Activated T-helper 17 cell treated with anti-CD3 and anti-CD28 coated beads, Interleukin-2, amount 50 U/mL, for 72 hours (primary cell): Measurements from ENCODE around the gene DAPK1. TPM values are rescaled to one million over a fixed set of nuclear protein-coding genes. Genes with fewer than 3 reads are reported as not detected.

Experiments used
- ATAC-seq: fragments of 150-1000 bp; cut with Tn5 transposase; replicated peaks from 2 replicates; pipeline ENCODE4 v1.10.0; 2021; ENCODE audit warnings: mild to moderate bottlenecking, moderate library complexity
- H3K27ac Mint-ChIP-seq: one replicate; pipeline ENCODE4 v1.8.0; 2022; ENCODE audit warnings: mixed read lengths
- H3K27me3 Mint-ChIP-seq: one replicate; pipeline ENCODE4 v1.8.0; 2022; ENCODE audit warnings: mixed read lengths
- H3K36me3 Mint-ChIP-seq: one replicate; pipeline ENCODE4 v1.8.0; 2022; ENCODE audit warnings: low read depth, mild to moderate bottlenecking, mixed read lengths
- H3K4me1 Mint-ChIP-seq: one replicate; pipeline ENCODE4 v1.8.0; 2022; ENCODE audit warnings: mixed read lengths
- H3K4me3 Mint-ChIP-seq: one replicate; pipeline ENCODE4 v1.8.0; 2022; ENCODE audit warnings: mild to moderate bottlenecking, mixed read lengths
- H3K9me3 Mint-ChIP-seq: one replicate; pipeline ENCODE4 v1.8.0; 2022; ENCODE audit warnings: mixed read lengths
- total RNA-seq, 2 donors: library from RNA; stranded (reverse); gene quantifications; one replicate each; pipeline ENCODE4 v1.2.3, GENCODE V29; 2022

DAPK1 gene
- total RNA-seq, 2 donors from 2014 or later: 1.5 to 2.0 TPM

DNA sequence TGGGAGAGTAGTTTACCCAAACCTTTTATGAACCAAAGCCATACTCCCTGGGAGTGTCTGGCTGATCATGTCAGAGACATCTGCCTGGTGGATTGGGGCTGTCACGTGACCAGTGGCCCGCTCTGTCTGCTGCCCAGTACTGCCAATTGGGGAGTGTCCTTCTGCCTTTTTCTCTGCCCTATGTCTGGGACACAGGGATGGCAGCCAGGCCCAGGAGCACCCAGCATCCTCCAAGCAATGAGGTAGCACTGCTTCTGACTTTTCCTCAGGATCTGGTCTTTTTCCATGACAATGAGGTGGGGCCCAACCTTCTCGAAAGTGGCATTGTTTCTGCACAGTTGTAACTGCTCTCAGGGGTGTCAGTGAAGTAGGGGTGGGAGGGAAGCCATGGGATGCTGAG is 21.8 kb downstream of the DAPK1 start:
- no peaks in the 10 kb centered on the region for H3K36me3 Mint-ChIP-seq
- H3K4me1 Mint-ChIP-seq: no peaks in the 10 kb centered on the region
- H3K27ac Mint-ChIP-seq: no peak overlapping the region
- no peak overlapping the region for H3K4me3 Mint-ChIP-seq
- H3K9me3 Mint-ChIP-seq: no peaks in the 10 kb centered on the region
- peaks cover 6% of the 10 kb centered on the region for H3K27me3 Mint-ChIP-seq
- ATAC-seq: no peak

DNA sequence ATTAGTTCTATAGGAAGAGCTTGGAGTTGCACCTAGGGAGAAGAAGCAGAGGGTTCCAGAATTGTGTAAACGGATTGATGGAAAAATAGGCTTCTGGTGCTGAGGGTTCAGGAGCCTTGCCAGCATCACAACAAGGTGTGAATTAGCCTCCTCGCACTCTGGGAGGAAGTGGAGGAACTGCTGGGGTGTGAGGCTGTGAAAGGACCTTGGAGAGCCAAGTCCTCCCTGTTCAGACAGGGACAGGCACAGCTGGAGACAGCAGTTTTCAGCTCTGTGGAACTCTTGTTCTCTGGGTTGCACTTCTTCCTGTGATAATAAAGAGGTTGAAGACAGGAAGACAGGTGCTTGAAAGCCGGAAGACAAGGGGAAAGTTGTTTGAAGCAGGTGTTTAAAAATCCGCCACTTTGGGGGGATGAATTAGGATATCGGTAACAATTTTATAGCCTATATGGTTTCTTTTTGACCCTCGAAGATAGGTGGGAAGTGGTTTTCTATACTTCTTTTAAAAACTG is 22.6 kb downstream of the DAPK1 start:
- Mint-ChIP-seq H3K36me3 (no peaks in the 10 kb centered on the region), H3K9me3 (no peaks in the 10 kb centered on the region), H3K4me3 (no peak overlapping the region), H3K27me3 (peaks cover 6% of the 10 kb centered on the region), H3K27ac (no peak overlapping the region), H3K4me1 (no peaks in the 10 kb centered on the region)
- no peak for ATAC-seq

DNA sequence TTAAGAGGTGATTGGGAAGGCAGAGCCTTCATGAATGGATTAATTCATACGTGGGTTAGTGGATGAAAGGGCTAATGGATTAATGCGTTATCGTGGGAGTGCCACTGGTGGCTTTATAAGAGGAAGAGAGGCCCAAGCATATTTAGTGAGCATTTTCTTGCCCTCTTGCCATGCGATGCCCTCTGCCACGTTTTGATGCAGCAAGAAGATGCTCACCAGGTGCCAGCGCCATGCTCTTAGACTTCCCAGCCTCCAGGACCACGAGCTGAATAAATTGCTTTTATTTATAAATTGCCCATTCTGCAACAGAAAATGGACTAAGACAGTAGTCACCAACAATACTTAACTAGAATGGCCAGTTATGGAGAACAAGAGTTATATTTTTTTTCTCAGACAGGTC is 24.2 kb downstream of the DAPK1 start:
- Mint-ChIP-seq H3K9me3 (no peaks in the 10 kb centered on the region), H3K4me3 (no peak overlapping the region), H3K27ac (no peak overlapping the region), H3K27me3 (peaks cover 6% of the 10 kb centered on the region), H3K36me3 (no peaks in the 10 kb centered on the region), H3K4me1 (no peaks in the 10 kb centered on the region)
- no peak for ATAC-seq

DNA sequence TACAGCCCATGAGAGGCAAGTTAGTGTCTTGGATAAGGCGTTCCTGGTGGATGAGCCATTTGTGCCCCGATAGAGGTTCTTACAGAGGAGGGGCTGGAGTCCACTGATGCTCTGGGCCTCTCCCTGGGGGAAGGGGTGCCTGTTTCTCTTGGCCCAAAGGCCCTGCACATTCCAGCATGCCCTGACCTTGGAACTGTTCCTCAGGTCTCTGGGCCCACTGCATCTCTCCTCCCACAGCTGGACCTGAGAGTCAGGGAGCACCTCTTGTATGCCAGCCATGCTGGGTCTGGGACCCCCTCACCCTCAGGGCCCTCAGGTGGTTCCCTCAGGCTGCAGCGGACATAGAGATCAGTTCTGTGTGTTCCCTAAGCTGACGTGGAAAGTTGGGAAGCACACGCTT is 26.4 kb downstream of the DAPK1 start:
- Mint-ChIP-seq H3K36me3 (no peaks in the 10 kb centered on the region), H3K27me3 (peaks cover 3% of the 10 kb centered on the region), H3K4me1 (no peaks in the 10 kb centered on the region), H3K27ac (no peak overlapping the region), H3K4me3 (no peak overlapping the region), H3K9me3 (no peaks in the 10 kb centered on the region)
- ATAC-seq: no peak

DNA sequence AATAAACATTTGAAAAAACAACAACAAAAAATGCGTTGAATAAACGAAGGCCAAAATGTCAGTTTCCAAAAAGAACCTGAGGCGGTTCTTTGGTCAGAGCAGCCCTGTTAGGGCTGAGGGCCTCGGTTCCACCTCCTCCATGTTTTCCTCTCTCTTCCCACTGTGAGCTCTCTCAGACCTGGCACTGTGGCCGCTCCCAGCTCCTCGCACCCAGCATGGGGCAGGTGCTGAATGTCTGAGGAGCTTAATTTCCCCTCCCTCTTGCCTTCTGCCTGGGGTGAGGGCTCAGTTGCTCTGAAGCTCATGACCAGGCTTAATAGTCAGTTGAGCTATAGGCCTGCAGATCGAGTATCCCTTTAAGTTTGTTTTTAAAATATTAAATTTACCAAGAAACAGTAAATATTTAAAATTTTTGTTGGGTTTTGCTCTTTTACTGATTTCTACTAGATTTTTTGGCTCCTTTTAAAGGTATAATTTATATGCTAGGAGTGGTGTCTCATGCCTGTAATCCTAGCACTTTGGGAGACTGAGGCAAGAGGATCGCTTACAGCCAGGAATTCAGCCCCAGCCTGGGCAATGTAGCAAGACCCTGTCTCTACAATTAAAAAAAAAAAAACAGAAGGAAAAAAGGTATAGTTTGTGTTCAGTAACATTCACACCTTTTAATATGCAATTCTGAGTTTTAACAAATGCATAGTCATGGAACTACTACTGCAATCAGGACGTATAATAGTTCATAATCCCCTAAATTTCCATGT is 28.1 kb downstream of the DAPK1 start:
- Mint-ChIP-seq H3K4me1 (no peaks in the 10 kb centered on the region), H3K27me3 (peaks cover 3% of the 10 kb centered on the region), H3K9me3 (no peaks in the 10 kb centered on the region), H3K4me3 (no peak overlapping the region), H3K27ac (no peak overlapping the region), H3K36me3 (no peaks in the 10 kb centered on the region)
- no peak for ATAC-seq

DNA sequence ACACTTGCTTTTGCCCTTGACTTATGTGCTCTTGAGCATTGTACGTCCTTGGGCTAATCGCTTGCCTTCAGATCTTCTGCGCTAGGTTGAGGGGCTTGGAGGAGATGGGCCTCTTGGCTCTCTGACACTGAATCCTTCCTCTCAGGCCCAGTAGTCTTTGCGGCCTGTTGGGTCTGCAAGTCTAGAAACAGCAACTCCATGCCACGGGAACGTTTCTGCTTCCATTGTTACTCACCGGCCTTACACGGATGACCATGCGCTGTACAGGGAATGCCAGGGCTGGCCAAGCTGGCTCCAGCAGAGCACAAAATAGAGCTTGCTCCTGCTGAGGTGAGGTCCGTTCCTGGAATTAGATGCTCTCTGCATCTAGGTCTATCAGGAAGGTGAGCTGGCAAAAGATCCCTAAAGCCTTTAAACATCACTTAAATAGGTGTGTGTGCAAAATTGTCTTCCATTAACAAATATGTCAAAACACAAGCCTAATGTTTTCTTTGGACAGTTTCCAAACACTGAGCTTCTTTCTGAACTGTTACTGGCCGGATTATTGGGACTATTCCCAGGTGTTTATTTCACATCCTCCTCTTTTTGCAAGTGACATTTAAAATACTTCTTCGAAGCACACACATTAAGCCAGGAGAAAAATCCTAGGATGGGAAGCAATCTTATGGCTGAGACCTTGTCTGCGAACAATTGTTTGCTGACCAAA is 29.7 kb downstream of the DAPK1 start:
- ATAC-seq: no peak
- Mint-ChIP-seq H3K4me1 (no peaks in the 10 kb centered on the region), H3K36me3 (no peaks in the 10 kb centered on the region), H3K27ac (no peak overlapping the region), H3K27me3 (no peaks in the 10 kb centered on the region), H3K4me3 (no peak overlapping the region), H3K9me3 (no peaks in the 10 kb centered on the region)

DNA sequence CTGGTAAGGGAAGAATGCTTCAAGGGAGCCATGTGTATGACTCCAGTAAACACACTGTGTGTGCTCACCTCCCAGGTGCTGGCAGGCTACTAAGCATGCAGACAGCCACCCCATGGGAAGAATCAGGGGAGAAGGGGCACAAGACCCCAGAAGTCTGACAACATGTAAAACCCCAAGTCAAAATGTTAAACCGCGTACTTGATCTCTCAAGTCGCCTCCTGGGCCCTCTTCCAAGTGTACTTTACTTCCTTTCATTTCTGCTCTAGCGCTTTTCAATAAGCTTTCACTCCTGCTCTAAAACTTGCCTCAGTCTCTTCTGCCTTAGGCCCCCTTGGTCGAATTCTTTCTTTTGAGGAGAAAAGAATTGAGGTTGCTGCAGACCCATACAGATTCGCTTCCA is 31.3 kb downstream of the DAPK1 start:
- no peak overlapping the region for H3K27ac Mint-ChIP-seq
- no peak for ATAC-seq
- no peaks in the 10 kb centered on the region for H3K36me3 Mint-ChIP-seq
- no peaks in the 10 kb centered on the region for H3K4me1 Mint-ChIP-seq
- H3K27me3 Mint-ChIP-seq: no peaks in the 10 kb centered on the region
- H3K9me3 Mint-ChIP-seq: no peaks in the 10 kb centered on the region
- no peak overlapping the region for H3K4me3 Mint-ChIP-seq

DNA sequence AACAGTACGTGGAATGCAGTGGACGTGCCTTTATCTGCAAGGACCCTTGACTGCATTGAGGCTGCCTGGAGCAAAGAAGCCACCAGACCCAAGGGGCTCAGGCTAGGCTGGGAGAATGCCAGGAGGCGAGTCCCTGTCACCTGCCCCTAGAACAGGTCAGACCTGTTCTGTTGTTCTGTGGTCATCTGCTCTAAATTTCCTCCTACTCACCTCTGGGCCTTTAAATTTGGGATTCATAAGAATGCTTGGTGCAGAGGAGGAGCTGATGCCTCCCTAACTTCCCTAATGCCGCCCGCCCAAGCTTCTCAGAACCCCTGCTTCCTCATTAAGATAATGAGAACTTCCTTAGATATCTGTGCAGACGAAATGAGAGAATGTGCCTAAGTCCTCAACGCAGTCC is 32.0 kb downstream of the DAPK1 start:
- Mint-ChIP-seq H3K9me3 (no peaks in the 10 kb centered on the region), H3K4me3 (no peak overlapping the region), H3K27ac (no peak overlapping the region), H3K4me1 (no peaks in the 10 kb centered on the region), H3K36me3 (no peaks in the 10 kb centered on the region), H3K27me3 (no peaks in the 10 kb centered on the region)
- no peak for ATAC-seq

DNA sequence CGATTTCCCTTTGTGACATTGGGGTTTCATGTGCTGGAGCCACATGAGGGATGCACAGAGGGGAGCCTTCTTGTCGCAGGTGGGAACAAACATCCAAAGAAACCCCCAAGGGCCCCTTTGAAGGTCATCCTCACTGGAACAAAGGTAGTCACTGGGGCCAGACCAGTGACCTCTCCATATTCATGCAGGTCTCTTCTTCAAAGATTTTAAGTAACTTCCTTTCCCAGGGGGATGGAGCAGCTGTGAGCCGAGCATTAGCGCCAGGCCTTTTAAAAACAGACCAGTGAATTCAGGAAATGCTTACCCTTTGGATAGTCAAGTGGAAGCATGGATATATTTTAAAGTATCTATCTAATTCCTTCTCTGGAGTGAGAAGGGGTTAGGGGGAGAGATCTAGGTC is 33.0 kb downstream of the DAPK1 start:
- Mint-ChIP-seq H3K4me1 (peaks cover 3% of the 10 kb centered on the region), H3K27me3 (no peaks in the 10 kb centered on the region), H3K36me3 (no peaks in the 10 kb centered on the region), H3K27ac (no peak overlapping the region), H3K4me3 (no peak overlapping the region), H3K9me3 (no peaks in the 10 kb centered on the region)
- ATAC-seq: no peak

DNA sequence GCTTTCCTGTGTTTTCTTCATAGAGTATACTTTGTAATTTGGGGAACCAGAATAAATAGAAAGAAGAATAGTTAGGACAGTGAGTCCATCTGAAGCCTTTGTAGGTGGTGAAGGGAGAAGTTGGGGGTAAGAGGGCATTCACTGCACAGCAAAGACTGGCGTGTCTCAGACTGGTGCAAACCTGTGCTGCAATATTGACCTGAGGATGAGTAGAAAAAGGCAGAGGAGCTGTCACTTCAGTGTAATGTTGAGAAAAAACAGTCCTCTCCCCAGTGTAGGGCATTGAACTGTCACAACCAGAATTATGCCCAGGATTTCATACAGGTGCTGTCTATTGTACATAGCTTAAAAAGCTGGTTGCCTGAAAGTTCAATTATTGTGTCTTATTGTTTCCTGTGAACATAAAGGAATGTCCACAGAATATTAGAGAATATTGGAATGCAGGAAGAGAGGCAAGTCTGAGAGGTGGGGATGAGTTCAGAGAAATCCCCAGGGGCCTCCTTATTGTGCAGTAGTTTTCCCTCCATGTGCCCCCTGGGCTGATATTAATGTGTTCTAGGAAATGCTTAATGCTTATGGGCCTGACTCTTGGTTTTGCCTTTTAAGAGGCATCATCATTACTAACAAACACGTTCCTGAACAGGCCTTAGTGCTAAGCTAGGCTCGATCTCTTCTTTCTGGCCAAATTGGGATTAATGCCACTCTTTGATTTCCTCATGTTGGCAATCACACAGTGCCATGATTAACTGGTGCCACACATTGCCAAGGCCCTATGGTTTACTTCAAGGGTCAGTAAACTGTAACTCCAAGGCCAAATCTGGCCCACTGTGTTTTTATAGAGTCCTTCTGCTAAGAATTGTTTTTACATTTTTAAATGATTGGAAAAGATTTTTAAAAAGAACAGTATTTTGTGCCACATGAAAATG is 34.0 kb downstream of the DAPK1 start:
- no peak overlapping the region for H3K27ac Mint-ChIP-seq
- H3K27me3 Mint-ChIP-seq: no peaks in the 10 kb centered on the region
- no peak for ATAC-seq
- peaks cover 7% of the 10 kb centered on the region for H3K4me1 Mint-ChIP-seq
- no peaks in the 10 kb centered on the region for H3K9me3 Mint-ChIP-seq
- no peak overlapping the region for H3K4me3 Mint-ChIP-seq
- no peaks in the 10 kb centered on the region for H3K36me3 Mint-ChIP-seq

DNA sequence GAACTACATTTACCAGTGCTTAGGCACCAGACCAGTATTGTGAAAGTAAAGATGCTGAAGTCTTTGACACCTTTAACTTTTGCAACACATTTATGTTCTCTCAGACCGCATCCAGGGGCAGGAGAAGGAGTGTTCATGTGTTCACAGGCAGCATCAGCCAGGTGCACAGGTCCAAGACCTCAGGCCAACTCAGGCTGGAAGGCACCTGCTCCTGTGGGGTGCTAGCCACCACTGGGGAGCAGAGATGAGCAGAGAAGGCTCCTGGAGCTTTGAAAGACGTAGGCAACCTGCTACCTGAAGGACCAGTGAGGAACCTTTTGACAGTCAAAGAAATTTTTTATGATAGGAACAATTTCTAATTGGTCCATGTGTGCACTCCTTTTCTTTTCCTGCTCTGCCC is 35.6 kb downstream of the DAPK1 start:
- Mint-ChIP-seq H3K27me3 (no peaks in the 10 kb centered on the region), H3K27ac (no peak overlapping the region), H3K36me3 (no peaks in the 10 kb centered on the region), H3K4me3 (no peak overlapping the region), H3K4me1 (peaks cover 7% of the 10 kb centered on the region), H3K9me3 (no peaks in the 10 kb centered on the region)
- no peak for ATAC-seq

DNA sequence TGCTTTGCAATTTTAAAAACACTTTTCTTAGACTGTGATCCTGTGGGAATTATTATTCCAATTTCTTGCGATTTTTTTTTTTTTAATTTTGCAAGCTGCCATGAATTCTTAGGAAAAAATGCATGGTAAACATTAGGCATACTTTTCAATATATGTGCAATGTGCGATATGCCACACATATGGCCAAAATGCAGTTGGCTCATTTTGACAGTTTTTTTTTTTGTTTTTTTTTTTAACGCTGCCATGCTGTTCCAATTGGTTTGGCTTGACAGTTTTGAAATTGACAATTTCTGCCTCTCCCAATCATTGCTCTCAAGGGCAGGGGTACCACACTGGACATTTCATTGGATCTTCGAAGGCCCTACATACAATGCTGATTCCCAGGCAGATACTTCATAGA is 36.4 kb downstream of the DAPK1 start:
- Mint-ChIP-seq H3K4me1 (peaks cover 7% of the 10 kb centered on the region), H3K36me3 (no peaks in the 10 kb centered on the region), H3K27ac (no peak overlapping the region), H3K4me3 (no peak overlapping the region), H3K9me3 (no peaks in the 10 kb centered on the region), H3K27me3 (no peaks in the 10 kb centered on the region)
- no peak for ATAC-seq

DNA sequence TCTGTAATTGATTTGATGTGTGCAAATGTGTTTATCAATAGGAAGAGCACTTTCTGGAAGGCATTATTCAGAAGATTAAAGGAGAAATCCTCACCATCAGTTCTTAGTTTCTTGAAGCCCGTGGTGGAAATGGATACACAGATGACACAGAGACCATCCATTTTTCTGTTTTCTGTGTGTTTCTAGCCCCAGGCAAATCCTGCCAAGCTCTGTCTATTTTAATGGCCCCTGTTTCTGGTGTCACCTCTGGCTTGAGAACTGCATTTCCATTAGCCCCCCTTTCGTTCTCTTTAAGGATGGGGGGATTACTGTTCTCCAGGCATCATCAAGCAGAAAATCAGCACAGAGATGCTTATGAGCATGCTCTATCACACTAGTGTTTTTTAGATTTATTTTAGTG is 37.3 kb downstream of the DAPK1 start:
- no peaks in the 10 kb centered on the region for H3K9me3 Mint-ChIP-seq
- no peak overlapping the region for H3K27ac Mint-ChIP-seq
- H3K4me3 Mint-ChIP-seq: no peak overlapping the region
- no peaks in the 10 kb centered on the region for H3K36me3 Mint-ChIP-seq
- no peak for ATAC-seq
- H3K4me1 Mint-ChIP-seq: peaks cover 7% of the 10 kb centered on the region
- H3K27me3 Mint-ChIP-seq: no peaks in the 10 kb centered on the region

DNA sequence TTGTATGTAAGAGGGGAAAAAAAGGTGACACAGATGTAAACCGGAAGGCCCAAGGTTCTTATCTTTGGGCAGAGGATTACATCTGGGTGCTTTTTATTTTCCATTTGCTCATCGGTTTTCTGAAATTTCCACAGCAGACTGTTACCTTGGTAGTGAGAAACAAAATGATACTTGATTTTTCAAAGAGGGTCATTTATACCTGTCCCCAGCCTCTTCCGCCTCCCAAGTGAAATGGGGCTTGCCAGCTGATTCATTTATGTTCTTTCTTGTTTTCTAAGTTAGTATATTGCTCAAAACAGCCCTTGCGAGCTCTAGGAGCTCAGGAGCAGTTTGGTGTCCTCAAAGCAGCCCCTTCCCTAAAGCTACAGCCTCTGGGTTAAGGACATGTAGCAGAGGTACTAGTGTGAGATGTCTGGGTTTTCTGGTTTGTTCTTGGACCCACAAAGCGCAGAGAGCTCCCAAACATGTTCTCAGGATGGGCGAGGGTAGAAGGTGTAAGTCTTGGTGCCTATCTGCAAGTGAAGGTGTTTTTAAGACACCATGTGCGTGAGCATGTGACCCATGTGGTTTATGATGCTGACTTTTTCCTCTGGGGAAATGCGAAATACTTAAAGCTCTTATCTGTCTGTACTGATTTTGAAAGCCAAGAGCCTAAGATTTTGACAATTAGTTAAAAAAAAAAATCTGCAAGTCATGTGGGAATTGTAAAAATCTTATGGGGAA is 38.3 kb downstream of the DAPK1 start:
- H3K27me3 Mint-ChIP-seq: no peaks in the 10 kb centered on the region
- H3K27ac Mint-ChIP-seq: peak overlapping the region; percentile 75
- no peaks in the 10 kb centered on the region for H3K9me3 Mint-ChIP-seq
- peak overlapping the region; percentile 20 for H3K4me3 Mint-ChIP-seq
- peaks cover 7% of the 10 kb centered on the region for H3K4me1 Mint-ChIP-seq
- peak; percentile 85 for ATAC-seq
- H3K36me3 Mint-ChIP-seq: no peaks in the 10 kb centered on the region
